Thyroid gland (tissue), 4 donors: Measurements from ENCODE around the gene PROC. TPM values are rescaled to one million over a fixed set of nuclear protein-coding genes. Genes with fewer than 3 reads are reported as not detected.

ENCODE experiments used
- DNase-seq, 2 donors: peaks; one replicate each; pipeline ENCODE4 v3.0.0-alpha.2; 2019
- H3K27ac ChIP-seq, 3 donors: fragments of 200-600 bp; sonication (generic); 1 replicate in 2 of 3; 2 replicates in 1 of 3; pipeline ENCODE4 v1.5.1; 2016 to 2019; ENCODE audit warnings: mild to moderate bottlenecking in 1 of 3, moderate library complexity in 1 of 3
- H3K27me3 ChIP-seq: fragments of 200-600 bp; sonication (generic); one replicate; pipeline ENCODE4 v1.5.1; 2019
- H3K36me3 ChIP-seq, 2 donors: fragments of 200-600 bp; sonication (generic); one replicate each; pipeline ENCODE4 v1.5.1; 2016 to 2019
- H3K4me1 ChIP-seq, 2 donors: fragments of 200-600 bp; sonication (generic); one replicate each; pipeline ENCODE4 v1.5.1; 2017 to 2019
- H3K4me3 ChIP-seq, 3 donors: fragments of 200-600 bp; sonication (generic); replicated peaks in 1 of 3; 1 replicate in 2 of 3; 2 replicates in 1 of 3; pipeline ENCODE4 v1.5.1; 2016; ENCODE audit warnings: mild to moderate bottlenecking in 1 of 3
- H3K9me3 ChIP-seq: fragments of 200-600 bp; sonication (generic); one replicate; pipeline ENCODE4 v1.5.1; 2017
- POLR2A ChIP-seq, 2 donors: fragments of 450-650 bp; IDR thresholded peaks; one replicate each; pipeline ENCODE4 v1.6.1; 2017; ENCODE audit warnings: antibody characterized with exemption in 2 of 2, mild to moderate bottlenecking in 2 of 2, moderate library complexity in 1 of 2
- WGBS, 2 donors: methylation state at CpG; one replicate each; pipeline ENCODE4 v1.1.5; 2017; 5-methylcytosine and 5-hydroxymethylcytosine counted together
- intact Hi-C: fragments of 100-400 bp; cut with DNase I; formaldehyde crosslinking; loops from one replicate; pipeline ENCODE4 v1.15.1; 2023
- total RNA-seq, 4 donors: library from RNA; depleted of rRNA; stranded (reverse); fragments of >200 nt; gene quantifications; one replicate each; pipeline ENCODE4 v1.2.3, GENCODE V29; 2016
- TF ChIP-seq, protein P1 (sequence below), 6 experiments: fragments of 200-600 bp in 3 of 6; fragments of 450-650 bp in 3 of 6; sonication (generic) in 3 of 6; IDR thresholded peaks; one replicate each; pipeline ENCODE4 v1.5.1; 2016 to 2019; ENCODE audit warnings: antibody characterized with exemption in 6 of 6, mild to moderate bottlenecking in 2 of 6, inconsistent platforms in 1 of 6, moderate library complexity in 1 of 6

Gene PROC
- total RNA-seq, 4 donors from 2014 or later: not detected

DNA sequence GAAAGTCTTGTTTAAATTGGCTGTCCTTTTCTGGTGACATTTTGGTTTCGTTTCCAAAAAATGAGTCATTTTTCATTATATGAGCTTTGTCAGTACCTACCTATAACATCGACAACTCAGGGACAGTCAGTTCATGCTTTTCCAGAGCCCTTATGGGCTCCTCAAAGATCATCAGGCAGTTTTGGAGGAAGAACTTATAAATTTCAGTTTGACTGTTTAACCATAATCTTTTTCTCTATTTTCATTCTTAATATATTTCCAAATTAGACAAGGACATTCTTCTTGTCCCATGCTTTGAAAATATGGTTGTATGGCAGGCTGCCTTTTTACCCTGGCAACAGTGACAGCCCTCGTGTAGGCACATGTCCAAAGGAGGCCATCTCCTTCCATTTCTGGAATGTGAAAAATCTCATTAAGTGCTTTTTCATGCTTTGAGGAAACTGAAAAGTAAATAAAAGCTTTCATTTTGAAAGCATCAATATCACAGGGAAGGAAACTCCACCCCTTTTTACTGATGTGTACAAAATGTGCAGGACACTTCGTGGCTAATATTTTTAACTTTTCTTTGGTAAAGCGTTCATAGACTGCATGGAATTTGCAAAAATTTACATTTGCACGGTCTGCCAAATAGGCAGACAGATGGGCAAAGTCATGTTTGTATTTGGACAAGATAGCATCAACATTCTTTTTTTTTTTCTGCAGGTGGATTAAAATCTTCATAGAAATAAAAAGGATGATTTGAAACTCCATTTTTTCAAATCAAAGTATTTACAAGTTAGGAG is 7.2 kb upstream of the PROC start:
- Histone ChIP-seq H3K9me3 (no peaks in the 10 kb centered on the region), H3K4me3 (no peak overlapping the region), H3K27me3 (no peaks in the 10 kb centered on the region), H3K36me3 (no peaks in the 10 kb centered on the region), H3K27ac (peak overlapping the region; percentile 69 to 75 (median 75)), H3K4me1 (peaks cover 35 to 61% of the 10 kb centered on the region in 2 donors)
- WGBS, 2 donors: 22 to 30% methylated on average over 6 of the region's 6 CpGs
- TF ChIP-seq POLR2A (IDR thresholded peaks at IDR 0.05): no peak
- TF ChIP-seq, protein P1, sequence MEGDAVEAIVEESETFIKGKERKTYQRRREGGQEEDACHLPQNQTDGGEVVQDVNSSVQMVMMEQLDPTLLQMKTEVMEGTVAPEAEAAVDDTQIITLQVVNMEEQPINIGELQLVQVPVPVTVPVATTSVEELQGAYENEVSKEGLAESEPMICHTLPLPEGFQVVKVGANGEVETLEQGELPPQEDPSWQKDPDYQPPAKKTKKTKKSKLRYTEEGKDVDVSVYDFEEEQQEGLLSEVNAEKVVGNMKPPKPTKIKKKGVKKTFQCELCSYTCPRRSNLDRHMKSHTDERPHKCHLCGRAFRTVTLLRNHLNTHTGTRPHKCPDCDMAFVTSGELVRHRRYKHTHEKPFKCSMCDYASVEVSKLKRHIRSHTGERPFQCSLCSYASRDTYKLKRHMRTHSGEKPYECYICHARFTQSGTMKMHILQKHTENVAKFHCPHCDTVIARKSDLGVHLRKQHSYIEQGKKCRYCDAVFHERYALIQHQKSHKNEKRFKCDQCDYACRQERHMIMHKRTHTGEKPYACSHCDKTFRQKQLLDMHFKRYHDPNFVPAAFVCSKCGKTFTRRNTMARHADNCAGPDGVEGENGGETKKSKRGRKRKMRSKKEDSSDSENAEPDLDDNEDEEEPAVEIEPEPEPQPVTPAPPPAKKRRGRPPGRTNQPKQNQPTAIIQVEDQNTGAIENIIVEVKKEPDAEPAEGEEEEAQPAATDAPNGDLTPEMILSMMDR (IDR thresholded peaks at IDR 0.05): no peak
- peak; percentile 72 to 84 for DNase-seq
- intact Hi-C loops: no loop called here

DNA sequence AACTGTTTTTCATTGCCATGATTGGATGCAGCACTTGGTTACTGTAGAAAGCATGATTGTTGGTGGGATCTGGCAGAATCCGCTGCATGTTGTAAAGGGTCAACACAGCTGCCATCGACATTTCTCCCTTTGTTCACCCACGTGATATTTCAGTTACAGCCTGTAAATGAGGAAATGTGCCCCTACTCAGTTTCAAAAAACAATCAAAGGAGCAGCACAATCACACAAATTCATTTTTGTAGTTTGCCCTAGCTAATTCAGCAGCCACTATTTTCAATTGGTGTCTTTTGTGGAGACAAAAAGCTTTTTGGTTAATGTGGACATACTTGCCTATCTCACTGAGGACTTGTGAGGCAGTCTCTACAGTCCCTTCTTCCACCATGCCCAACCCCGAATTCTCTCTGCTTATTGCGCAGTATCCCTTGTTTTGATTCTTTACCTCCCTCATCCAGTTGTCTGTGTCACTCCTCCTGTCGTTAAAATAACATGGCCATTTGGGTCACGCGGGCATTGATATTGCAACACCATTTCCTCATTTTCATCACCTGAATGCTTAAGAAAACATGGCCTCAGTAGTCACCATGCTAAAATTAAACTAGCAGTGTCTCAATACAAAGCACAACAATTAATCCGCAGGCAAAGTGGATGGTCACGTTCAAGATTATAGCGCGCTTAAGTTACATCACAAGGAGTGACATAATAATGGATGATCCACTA is 6.4 kb upstream of the PROC start:
- WGBS, 2 donors: 75 to 82% methylated on average over 12 of the region's 12 CpGs
- Histone ChIP-seq H3K9me3 (no peaks in the 10 kb centered on the region), H3K27ac (peak overlapping the region; percentile 10 to 75 (median 69)), H3K4me3 (no peak overlapping the region), H3K27me3 (no peaks in the 10 kb centered on the region), H3K4me1 (peaks cover 39 to 66% of the 10 kb centered on the region in 2 donors), H3K36me3 (no peaks in the 10 kb centered on the region)
- peak in 1 of 2 donors; percentile 26 for DNase-seq
- TF ChIP-seq, protein P1 (IDR thresholded peaks at IDR 0.05): no peak
- TF ChIP-seq POLR2A (IDR thresholded peaks at IDR 0.05): no peak
- intact Hi-C loops: no loop called here

DNA sequence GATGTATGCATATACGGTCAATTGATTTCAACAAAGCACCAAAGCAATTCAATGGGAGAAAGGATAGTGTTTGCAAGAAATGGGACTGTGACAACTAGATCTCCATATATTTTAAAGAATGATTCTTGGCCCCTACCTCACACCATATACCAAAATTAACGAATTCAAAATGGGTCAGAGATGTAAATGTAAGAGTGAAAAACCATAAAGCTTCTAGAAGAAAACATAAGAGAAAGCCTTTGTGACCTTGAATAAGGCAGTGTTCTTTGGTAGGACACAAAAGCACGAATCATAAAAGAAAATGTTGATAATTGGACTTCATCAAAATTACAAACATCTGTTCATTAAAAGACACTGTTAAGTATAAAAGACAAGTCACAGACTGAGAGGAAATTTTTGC is 5.0 kb upstream of the PROC start:
- DNase-seq: no peak
- no peaks in the 10 kb centered on the region for H3K36me3 ChIP-seq
- WGBS, 2 donors: 88 to 89% methylated on average over 3 of the region's 3 CpGs
- intact Hi-C loops: no loop called here
- no peaks in the 10 kb centered on the region for H3K9me3 ChIP-seq
- no peak overlapping the region for H3K4me3 ChIP-seq
- no peak overlapping the region for H3K27ac ChIP-seq
- H3K4me1 ChIP-seq: peaks cover 36 to 61% of the 10 kb centered on the region in 2 donors
- no peaks in the 10 kb centered on the region for H3K27me3 ChIP-seq
- TF ChIP-seq, protein P1 (IDR thresholded peaks at IDR 0.05): no peak
- TF ChIP-seq POLR2A (IDR thresholded peaks at IDR 0.05): no peak

DNA sequence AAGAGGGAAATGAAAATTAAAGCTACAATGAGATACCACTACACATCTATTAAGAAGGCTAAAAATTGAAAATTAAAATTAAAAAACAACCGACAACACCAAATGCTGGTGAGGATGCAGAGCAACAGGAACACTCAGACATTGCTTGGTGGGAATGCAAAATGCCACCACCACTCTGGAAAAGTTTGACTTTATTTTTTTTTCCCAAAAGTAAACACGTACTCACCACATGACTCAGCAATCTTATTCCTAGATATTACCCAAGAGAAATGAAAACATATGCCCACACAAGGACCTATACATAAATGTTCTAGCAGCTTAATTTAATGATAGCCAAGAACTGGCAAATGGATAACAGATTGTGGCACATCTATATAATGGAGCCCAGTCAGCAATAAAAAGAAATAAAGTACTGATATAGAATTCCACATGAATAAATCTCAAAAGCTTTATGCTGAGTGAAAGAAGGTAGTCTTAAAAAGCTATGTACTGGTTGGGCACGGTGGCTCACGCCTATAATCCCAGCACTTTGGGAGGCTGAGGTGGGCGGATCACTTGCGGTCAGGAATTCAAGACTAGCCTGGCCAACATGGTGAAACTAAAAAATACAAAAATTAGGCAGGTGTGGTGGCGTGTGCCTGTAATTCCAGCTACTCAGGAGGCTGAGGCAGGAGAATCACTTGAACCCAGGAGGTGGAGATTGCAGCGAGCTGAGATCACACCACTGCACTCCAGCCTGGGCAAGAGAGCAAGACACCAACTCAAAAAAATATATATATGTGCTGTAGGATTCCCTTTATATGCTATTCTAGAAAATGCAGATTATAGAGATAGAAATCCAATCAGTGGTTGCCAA is 4.2 kb upstream of the PROC start:
- 91 to 92% methylated on average over 8 of the region's 8 CpGs for WGBS, 2 donors
- no peak for TF ChIP-seq POLR2A (IDR thresholded peaks at IDR 0.05)
- TF ChIP-seq, protein P1 (IDR thresholded peaks at IDR 0.05): no peak
- no peaks in the 10 kb centered on the region for H3K27me3 ChIP-seq
- no peak overlapping the region for H3K4me3 ChIP-seq
- peaks cover 31 to 53% of the 10 kb centered on the region in 2 donors for H3K4me1 ChIP-seq
- DNase-seq: no peak
- no peaks in the 10 kb centered on the region for H3K9me3 ChIP-seq
- no peak overlapping the region for H3K27ac ChIP-seq
- intact Hi-C loops: no loop called here
- no peaks in the 10 kb centered on the region for H3K36me3 ChIP-seq
